ENCODE results near the gene HDGFL2. TPM values are rescaled to one million over a fixed set of nuclear protein-coding genes. Genes with fewer than 3 reads are reported as not detected.
A peak's percentile ranks its signal among the peaks of the same experiment; 100 is the strongest.

Gene HDGFL2
- total and polyA plus RNA-seq, 8 donors: 12.8 to 32.9 (median 18.3) TPM

DNA sequence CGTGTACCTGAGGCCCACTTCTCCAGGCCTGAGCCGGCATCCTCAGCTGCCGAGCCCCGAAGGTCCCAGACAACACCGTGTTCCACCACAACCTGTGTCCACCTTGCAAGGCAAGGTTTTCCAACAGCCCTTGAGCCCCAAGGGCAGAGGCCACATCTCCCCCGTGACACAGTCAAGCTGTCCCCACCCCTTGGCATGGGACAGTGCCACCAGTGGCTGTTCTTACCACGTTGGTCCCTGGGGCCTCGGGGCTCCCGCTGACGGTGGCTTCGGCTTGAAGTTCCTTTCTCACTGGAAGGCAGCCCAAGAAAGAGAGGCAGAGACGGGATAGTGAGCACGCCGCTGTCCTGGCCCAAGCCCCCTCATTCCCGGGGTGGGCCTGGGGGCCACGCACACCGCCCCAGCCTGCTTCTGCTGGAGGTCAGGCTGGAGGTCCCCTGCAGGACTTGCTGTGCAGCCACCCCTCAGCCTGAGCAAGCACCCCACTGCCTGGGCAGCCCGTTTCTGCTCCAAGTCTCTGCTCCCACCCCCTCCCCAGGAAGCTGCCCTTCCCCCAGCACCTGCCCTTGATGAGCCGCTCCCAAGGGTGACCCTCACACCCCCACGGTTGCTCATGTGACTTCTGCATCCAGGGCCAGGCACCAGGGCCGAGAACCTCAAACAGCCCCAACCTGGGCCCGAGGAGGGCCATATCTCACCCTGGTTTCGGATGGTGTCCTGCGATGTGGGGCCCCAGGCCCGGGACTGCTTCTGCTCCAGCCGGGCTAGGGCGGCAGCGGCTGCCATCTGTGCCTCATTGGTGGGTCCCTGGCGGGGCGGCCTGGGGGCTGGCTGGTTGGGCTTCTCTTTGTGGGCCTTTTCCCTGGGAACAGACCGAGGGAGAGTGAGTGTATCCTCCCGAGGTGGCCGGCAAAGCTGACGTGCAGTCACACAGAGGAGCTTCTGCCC, 18.6 kb upstream of the HDGFL2 start:
- FAIRE-seq (no peak), DNase-seq (peak in 1 of 6 donors; percentile 73), ATAC-seq (no peak)
- Histone ChIP-seq H3K36me3 (peaks cover 0 to 33% (median 18%) of the 10 kb centered on the region in 3 donors), H3K27ac (no peak overlapping the region), H3K4me1 (peaks cover 3 to 20% (median 5%) of the 10 kb centered on the region in 3 donors), H3K4me3 (no peak overlapping the region), H3K9me3 (no peaks in the 10 kb centered on the region), H3K27me3 (no peaks in the 10 kb centered on the region)
- TF ChIP-seq, protein P1, sequence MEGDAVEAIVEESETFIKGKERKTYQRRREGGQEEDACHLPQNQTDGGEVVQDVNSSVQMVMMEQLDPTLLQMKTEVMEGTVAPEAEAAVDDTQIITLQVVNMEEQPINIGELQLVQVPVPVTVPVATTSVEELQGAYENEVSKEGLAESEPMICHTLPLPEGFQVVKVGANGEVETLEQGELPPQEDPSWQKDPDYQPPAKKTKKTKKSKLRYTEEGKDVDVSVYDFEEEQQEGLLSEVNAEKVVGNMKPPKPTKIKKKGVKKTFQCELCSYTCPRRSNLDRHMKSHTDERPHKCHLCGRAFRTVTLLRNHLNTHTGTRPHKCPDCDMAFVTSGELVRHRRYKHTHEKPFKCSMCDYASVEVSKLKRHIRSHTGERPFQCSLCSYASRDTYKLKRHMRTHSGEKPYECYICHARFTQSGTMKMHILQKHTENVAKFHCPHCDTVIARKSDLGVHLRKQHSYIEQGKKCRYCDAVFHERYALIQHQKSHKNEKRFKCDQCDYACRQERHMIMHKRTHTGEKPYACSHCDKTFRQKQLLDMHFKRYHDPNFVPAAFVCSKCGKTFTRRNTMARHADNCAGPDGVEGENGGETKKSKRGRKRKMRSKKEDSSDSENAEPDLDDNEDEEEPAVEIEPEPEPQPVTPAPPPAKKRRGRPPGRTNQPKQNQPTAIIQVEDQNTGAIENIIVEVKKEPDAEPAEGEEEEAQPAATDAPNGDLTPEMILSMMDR (IDR thresholded peaks at IDR 0.05): no peak
- WGBS, 2 donors: 78 to 81% methylated on average over 32 to 34 of the region's 34 CpGs
- intact Hi-C loops (cut with DNase I): no loop called here

DNA sequence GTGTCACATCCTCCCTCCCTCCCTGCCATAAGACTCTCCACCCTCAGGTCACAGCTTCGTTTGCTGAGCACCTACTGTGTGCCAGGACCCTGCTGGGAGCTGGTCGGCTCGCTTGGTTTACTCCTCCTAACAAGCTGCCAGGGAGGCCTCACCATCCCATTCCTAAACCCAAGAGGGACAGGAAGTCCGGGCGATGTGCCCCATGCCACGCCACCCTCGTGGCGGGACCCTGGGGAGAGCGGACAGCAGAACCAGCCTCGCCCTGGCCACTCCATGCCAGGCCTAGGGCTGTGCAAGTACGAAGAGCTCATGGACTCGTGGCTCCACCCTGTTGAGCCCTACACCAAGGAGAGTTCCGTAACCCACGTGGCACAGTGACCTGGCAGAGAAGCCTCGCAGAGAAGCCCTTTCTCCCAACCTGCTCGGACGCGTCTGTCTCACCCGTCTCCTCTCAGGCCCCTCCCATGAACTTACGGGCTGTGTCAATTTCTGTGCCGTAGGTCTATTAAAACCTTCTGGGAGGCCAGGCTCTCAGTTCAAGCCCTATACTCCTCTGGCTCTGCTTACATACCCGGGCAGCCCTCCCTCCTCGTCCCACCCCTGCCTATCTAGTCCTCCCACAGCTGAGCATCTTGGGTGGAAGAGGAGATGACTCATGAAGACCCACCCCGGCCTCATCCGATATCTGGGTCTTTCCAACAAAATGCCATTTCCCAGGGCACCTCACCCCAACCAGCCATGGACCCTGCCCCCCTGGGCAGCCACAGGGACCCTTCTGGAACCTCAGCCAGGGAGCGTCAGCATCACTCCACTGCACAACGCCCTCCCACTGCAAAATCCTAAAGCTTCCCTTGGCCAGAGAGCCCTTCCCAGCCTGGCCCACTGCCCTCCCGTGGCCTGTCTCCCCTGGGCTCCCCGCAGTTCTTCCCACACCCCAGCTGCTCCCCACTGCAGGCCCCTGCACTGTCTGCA, 17.1 kb upstream of the HDGFL2 start:
- H3K27me3 ChIP-seq: no peaks in the 10 kb centered on the region
- peak overlapping the region in 1 of 4 donors; percentile 58 for H3K4me3 ChIP-seq
- peaks cover 0 to 10% (median 3%) of the 10 kb centered on the region in 3 donors for H3K4me1 ChIP-seq
- 79 to 80% methylated on average over 29 of the region's 29 CpGs for WGBS, 2 donors
- no peaks in the 10 kb centered on the region for H3K9me3 ChIP-seq
- H3K27ac ChIP-seq: no peak overlapping the region
- intact Hi-C loops (cut with DNase I): no loop called here
- TF ChIP-seq, protein P1 (IDR thresholded peaks at IDR 0.05): no peak
- H3K36me3 ChIP-seq: peaks cover 0 to 33% (median 18%) of the 10 kb centered on the region in 3 donors
- peak in 1 of 6 donors; percentile 70 for DNase-seq
- no peak for ATAC-seq
- FAIRE-seq: no peak

DNA sequence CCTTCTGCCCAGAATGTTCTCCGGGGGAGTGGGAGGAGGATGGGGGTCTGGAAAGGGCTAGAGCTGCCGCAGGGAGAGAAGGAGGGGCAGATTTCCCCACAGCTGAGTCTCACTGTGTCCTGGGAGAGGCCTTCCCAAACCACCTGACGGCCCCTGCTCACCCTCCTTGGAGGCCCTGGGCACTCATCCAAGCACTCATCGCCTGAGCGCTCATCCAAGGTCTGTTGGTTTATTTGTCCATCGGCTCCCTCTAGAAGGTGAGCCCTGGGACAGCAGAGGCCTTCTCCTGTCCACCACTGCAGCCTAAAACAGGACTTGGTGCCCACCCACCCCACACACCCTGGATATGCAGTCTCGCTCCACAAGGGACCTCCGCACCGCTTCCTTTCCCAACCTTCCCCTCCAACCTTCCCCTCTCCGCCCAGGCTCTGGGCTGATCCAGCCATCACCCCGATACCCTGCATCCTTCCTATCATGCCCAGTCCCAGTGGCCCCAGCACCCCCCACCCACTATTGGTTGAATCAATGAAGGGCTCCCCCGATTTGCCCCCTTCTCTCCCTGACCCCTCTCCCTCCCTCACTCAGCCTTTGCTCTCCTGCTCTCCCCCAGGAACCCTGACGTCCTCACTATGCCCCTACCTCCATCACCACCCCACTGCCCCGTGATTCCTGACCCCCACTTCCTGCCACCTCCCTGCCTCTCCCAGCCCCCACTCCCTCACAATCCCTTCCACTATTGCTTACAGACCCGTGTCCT, 16.2 kb upstream of the HDGFL2 start:
- FAIRE-seq: no peak
- intact Hi-C loops (cut with DNase I): no loop called here
- peak overlapping the region in 2 of 4 donors; percentile 48 to 58 for H3K4me3 ChIP-seq
- DNase-seq: peak in 3 of 6 donors; percentile 58 to 82 (median 64)
- H3K27ac ChIP-seq: peak overlapping the region in 1 of 4 donors; percentile 10
- TF ChIP-seq, protein P1 (IDR thresholded peaks at IDR 0.05): no peak
- no peaks in the 10 kb centered on the region for H3K27me3 ChIP-seq
- peak in 3 of 4 donors; percentile 24 to 37 (median 33) for ATAC-seq
- no peaks in the 10 kb centered on the region for H3K9me3 ChIP-seq
- 38 to 40% methylated on average over 15 of the region's 15 CpGs for WGBS, 2 donors
- H3K4me1 ChIP-seq: peaks cover 0 to 10% (median 3%) of the 10 kb centered on the region in 3 donors
- H3K36me3 ChIP-seq: peaks cover 0 to 26% (median 17%) of the 10 kb centered on the region in 3 donors

DNA sequence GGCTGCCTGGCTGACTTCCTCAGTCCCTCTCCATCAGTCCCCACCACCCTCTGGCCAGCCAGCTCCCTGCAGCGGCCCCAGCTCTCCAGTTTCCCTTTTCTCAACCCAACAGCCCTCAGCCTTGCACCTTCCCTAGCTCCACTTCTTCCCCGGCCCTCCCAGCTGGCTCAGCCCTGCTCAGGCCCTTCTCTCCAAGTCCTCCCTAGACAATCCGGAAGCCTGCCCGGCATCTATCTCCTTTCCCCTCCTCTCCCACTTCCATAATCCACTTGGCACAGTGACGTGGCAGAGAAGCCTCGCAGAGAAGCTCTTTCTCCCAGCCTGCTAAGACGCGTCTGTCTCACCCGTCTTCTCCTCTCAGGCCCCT, 15.6 kb upstream of the HDGFL2 start:
- WGBS, 2 donors: 4 to 7% methylated on average over 9 of the region's 9 CpGs
- no peak for FAIRE-seq

More for the DNA sequence above, 15.6 kb upstream of the HDGFL2 start:
- intact Hi-C loops (cut with DNase I): no loop called here
- Histone ChIP-seq H3K27me3 (no peaks in the 10 kb centered on the region), H3K27ac (peak overlapping the region in 3 of 4 donors; percentile 10 to 53 (median 50)), H3K4me3 (peak overlapping the region; percentile 35 to 58 (median 50)), H3K9me3 (no peaks in the 10 kb centered on the region), H3K4me1 (peaks cover 0 to 10% (median 3%) of the 10 kb centered on the region in 3 donors), H3K36me3 (peaks cover 0 to 21% (median 13%) of the 10 kb centered on the region in 3 donors)
- TF ChIP-seq, protein P1 (IDR thresholded peaks at IDR 0.05): no peak
- ATAC-seq (peak in 3 of 4 donors; percentile 6 to 13 (median 8)), DNase-seq (peak in 2 of 6 donors; percentile 46 to 64)

All from pancreas (tissue), 10 donors.